GM18870 (cell line): ENCODE data around the gene PRKG1.
"Not testable (repeated sequence)": the region's sequence is repeated elsewhere in the genome, so short reads cannot be mapped to it uniquely, and the experiment has no call there.

Experiments used
- ATAC-seq: cut with Tn5 transposase; IDR thresholded peaks from one replicate; pipeline ENCODE4 v1.9.1; 2021; ENCODE audit warnings: moderate library complexity; ENCODE audit not compliant: unreplicated experiment

Gene PRKG1

DNA sequence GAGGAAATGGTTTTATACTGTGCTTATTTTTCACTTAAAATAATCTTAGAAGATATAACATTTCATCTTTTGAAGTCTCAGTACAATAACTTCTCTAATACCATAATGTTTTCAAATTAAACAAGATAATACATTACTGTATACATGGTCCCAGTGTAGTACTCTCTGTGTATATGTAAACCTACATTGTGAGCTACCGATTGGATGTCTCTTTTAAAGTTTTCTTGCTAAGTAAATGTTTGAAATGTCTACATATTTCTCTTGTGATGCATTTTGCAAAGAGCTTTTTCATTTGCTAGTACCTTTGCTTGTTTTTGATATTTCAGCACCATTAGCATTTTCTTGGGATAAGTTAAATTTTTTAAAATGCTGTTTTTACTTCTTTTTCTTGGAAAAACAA is 94.8 kb downstream of the PRKG1 start:
- no peak for ATAC-seq

DNA sequence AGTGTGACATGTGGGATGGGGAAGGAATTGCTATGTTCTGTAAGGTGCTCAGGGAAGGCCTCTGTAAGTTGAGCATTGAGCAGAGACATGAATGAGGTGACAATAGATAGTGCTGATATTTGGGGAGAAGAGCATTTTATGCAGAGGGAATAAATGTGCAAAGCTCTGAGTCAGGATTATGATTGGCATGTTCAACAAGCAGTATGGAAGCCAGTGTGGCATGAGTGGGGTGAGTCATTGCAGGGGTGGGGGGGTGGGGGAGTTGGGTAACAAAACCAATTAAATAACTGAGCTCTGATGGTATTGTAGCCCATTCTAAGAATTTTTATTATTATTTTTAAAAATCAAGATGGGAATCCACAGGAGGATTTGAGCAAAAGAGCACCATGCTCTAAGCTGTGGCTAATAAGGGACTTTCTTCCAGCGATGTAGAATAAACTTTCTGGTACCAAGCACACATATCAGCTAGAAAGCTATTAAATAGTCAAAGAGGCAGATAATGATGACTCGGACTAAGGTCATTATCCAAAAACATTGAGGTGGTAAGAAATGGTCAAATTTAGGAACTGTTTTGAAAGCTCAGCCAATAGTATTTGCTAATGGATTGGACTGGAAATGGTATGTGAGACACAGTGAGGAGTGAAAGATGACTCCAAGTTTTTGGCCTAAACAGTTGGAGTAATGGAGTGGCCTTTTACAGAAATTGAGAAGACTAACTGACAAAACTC is 96.4 kb downstream of the PRKG1 start:
- ATAC-seq = no peak

GRCh38 chr10:51171946-51172345 is 97.7 kb downstream of the PRKG1 start:
- ATAC-seq = no peak

DNA sequence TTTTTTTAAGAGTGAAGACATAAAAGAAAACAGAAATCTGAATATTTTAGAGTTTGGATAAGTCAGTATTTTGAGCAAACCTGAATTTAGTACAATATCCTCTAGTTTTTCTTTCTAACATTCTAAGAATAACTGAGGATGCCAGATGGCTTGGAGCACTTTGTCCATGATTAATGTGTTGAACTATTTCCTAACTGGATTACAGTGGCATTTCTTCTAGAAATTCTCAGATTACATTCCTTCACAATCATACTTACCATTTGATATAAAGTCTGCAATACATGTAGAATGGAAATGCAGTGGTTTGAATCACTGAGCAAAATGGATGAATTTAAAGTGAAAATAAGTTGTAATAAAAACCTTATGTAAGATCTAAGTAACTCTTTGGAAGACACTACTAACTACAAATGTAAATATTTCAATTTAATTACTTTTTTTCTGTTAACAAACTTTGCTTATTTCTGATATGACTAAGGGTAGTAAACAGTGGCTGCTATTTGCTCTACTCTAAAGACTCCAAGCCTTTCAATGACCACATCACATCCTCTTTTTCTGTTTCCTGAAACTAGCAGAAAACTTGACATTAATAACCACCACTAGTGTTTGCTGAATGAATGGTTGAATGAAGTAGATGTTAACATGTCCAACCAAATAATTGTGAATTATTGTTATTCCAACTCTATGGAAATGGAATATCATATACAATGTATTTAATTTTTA is 102.8 kb downstream of the PRKG1 start:
- no peak for ATAC-seq

DNA sequence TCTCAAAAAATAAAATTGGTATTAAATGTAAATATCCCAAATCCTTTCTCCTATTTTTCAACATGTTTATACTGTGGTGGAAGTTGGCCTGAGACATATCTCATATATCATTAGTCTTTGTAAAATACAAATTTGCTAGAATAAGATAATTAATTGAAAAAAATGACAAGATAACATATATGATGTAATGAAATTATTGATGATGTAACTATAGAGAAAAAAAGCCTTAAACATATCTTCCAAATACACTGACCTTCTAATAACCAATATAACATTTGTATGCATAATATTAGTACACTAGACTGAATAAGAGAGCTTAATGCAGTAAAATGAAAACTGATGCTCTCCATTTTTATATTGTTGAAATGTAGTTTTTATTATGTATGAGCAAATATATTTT is 104.3 kb downstream of the PRKG1 start:
- no peak for ATAC-seq

DNA sequence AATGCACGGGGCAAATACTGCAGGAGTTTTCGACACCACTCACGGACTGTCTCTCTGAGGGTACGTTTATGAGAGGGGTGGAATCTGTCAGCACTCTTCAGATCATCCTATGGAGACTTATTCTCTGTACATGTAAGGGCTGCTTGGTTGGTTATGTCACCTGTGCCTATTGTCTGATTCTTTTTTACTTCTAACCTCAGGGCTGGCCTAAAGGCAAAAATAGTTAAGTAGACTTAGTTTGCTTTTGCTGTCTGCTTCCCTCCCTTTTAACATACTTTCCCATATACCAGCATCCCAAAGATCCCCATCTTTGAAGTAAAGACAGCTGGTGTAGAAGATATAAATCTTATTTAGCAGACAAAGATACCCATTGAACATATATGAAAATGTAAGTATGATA is 105.9 kb downstream of the PRKG1 start:
- ATAC-seq = no peak

- ATAC-seq = no peak
Observed at GRCh38 chr10:51183783-51184182, 109.5 kb downstream of the PRKG1 start.

- no peak for ATAC-seq
Observed at GRCh38 chr10:51186361-51186760, 112.1 kb downstream of the PRKG1 start.

DNA sequence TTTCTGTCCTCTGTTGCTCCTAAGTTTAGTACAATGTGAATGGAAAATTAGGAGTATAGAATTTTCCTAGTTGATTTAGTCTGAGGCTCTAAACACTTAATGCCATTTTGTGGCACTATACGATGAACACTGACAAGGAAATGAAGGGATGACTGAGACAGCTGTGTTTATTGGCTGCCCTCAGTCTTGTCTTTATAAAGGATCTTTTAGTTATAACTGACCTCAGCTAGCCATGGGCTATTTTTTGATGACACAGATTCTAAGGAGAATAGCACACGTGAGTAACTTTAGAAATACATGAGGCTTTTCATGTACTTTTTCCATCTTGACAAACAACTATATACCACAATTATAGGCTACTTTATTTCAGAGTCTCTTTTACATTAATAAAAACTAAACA is 113.7 kb downstream of the PRKG1 start:
- ATAC-seq = no peak

DNA sequence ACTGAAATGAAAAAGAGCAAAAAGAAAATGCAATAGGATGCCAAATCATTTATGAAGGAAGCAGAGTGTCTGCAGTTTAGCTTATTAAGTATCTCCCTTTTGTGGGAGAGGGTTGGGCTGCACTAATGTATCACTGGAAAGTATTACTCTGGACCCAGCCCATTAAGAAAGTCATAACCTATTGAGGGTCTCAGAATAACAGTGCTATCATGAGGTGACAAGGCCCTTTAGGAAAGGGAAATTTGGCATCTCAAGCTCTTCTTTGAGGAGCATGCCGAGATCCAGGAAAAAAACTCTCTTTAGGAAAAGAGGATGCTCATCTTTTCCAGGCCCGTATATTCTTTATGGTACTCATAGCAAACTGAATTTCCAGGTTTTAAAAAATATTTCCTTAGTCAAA is 114.6 kb downstream of the PRKG1 start:
- ATAC-seq = no peak

- ATAC-seq = no peak
Observed at GRCh38 chr10:51196508-51197175, 122.4 kb downstream of the PRKG1 start.

GRCh38 chr10:51198170-51198569 is 123.9 kb downstream of the PRKG1 start:
- no peak for ATAC-seq

- ATAC-seq = no peak
Observed at GRCh38 chr10:51201947-51202346, 127.7 kb downstream of the PRKG1 start.

GRCh38 chr10:51203359-51203758 is 129.1 kb downstream of the PRKG1 start:
- no peak for ATAC-seq

GRCh38 chr10:51204066-51204465 is 129.8 kb downstream of the PRKG1 start:
- ATAC-seq = no peak

DNA sequence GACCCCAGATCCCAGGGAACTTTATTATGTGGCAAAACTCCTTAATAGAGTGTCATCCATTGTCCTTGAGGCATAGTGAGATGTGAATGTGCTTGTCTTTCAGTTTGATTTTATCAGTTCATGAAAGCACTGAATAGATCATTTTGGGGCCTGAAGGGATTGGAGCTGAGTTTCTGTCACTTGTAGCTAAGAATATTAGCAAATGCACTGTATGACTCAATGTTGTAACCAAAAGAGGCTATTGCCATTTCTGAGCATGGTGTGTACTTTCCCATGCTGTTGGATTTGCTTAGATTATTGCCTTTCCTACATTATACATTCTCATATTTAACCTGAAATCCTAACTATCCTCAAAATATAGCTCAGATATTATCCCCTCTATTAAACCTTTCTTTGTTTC is 130.4 kb downstream of the PRKG1 start:
- ATAC-seq = no peak

GRCh38 chr10:51206500-51206899 is 132.2 kb downstream of the PRKG1 start:
- no peak for ATAC-seq

GRCh38 chr10:51212937-51213336 is 138.7 kb downstream of the PRKG1 start:
- not testable (repeated sequence) for ATAC-seq

GRCh38 chr10:51214207-51215196 is 140.2 kb downstream of the PRKG1 start:
- ATAC-seq = no peak

DNA sequence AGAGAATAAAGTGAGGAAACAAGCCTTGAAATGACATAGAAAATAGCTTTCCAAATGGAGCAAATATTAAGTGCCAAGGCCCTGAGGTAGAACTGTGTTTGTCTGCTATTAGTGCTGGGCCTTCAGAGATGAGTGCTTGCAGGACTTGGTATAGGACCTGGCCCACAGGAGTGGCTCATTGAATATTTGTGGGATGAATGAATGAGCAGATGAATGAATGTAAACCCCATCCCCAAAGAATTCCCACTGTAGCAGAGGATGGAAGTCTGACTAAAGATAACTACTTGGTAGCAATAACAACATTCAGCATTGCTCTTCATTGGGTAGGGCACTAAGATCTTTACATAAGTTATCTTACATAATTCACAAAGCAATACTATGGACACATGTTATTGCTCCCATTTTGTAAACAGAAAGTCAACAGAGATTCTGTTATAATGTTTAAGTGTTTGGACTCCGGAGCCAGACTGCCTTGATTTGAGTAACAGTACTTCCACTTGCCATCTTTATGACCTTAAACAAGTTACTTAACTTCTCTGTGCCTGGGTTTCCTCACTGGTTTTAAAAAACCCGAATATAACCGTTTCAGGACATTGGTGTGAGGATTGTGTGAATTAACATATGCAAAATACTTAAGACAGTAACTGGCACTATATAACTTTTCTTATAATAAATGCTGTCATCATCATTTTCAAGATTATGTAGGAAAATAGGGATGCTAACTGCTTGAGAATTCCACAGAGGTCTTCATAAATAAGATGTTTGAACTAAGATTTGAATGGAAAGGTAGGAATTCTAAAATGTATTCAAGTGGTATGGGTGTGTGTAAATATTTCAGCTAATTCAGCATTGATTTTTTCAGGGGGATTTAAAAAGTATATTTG is 141.9 kb downstream of the PRKG1 start:
- no peak for ATAC-seq
